H1 (cell line): ENCODE results near the gene ABI3BP. TPM values are rescaled to one million over a fixed set of nuclear protein-coding genes. Genes with fewer than 3 reads are reported as not detected.

Experiments used
- NRF1 ChIP-seq: IDR thresholded peaks from 2 replicates; pipeline ENCODE4 v1.6.1; 2011; ENCODE audit warnings: mild to moderate bottlenecking, low read depth, low read length, improper control_type of control experiment
- RFX5 ChIP-seq: IDR thresholded peaks from 2 replicates; pipeline ENCODE4 v1.6.1; 2011; ENCODE audit warnings: low read depth, low read length, improper control_type of control experiment, borderline replicate concordance
- SRF ChIP-seq: IDR thresholded peaks from 2 replicates; pipeline ENCODE4 v1.6.1; 2011; ENCODE audit warnings: mild to moderate bottlenecking, low read depth, low read length, moderate library complexity
- TBP ChIP-seq: IDR thresholded peaks from 2 replicates; pipeline ENCODE4 v1.6.1; 2011; ENCODE audit warnings: low read depth, low read length, improper control_type of control experiment
- polyA plus RNA-seq, 7 experiments: library from polyadenylated mRNA; depleted of rRNA in 3 of 7; stranded (reverse) in 5 of 7; unstranded in 2 of 7; fragments of >200 nt in 5 of 7; fragments of 200-250 nt in 2 of 7; gene quantifications; 1 replicate in 5 of 7; 2 replicates in 1 of 7; 4 replicates in 1 of 7; pipeline versions ENCODE4 v1.2.1 to v1.2.3, GENCODE V29; 2011 to 2013; ENCODE audit warnings: missing spikeins in 2 of 7, mixed read lengths in 2 of 7
- total RNA-seq: library from RNA; stranded (reverse); fragmentation: NEBNext Ultra II Directional; extraction: Animal tissue kit (Norgen Biotek cat#: 25700); gene quantifications from 2 replicates; pipeline ENCODE4 v1.2.1, GENCODE V29; 2021
- TF ChIP-seq, protein P1 (sequence below): IDR thresholded peaks from 2 replicates; pipeline ENCODE4 v1.6.1; 2011; ENCODE audit warnings: low read depth, mild to moderate bottlenecking, low read length; ENCODE audit not compliant: insufficient read depth

ABI3BP gene
- total and polyA plus RNA-seq, 2 of the 8 experiments (the other 6 are each of a cell fraction or from before 2014, with no cell fraction given) = 0.08 to 0.32 TPM

DNA sequence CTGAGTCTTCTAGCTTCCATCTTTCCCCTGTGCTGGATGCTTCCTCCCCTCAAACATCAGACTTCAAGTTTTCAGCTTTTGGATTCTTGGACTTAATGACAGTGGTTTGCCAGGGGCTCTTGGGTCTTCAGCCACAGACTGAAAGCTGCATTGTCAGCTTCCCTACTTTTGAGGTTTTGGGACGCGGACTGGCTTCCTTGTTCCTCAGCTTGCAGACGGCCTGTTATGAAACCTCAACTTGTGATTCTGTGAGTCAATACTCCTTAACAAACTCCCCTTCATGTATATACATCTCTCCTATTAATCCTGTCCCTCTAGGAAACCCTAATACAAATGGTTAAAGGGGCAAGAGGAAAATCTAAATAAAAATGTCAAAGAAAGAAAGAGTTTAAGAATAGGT, 100.1 kb downstream of the ABI3BP start (continued):
- TF ChIP-seq TBP (no peak), SRF (no peak), RFX5 (no peak), NRF1 (no peak)
- TF ChIP-seq, protein P1, sequence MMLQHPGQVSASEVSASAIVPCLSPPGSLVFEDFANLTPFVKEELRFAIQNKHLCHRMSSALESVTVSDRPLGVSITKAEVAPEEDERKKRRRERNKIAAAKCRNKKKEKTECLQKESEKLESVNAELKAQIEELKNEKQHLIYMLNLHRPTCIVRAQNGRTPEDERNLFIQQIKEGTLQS = no peak
